A673 (cell line): ENCODE results near the gene CDK19.

Experiments
- CTCF ChIP-seq: fragments of 300-800, 200-600 bp; sonication (generic); conservative IDR thresholded peaks from 2 replicates; pipeline ENCODE4 v1.5.1; 2017; ENCODE audit warnings: low read depth, mild to moderate bottlenecking, antibody characterized with exemption, low read length, moderate library complexity, mixed read lengths
- EZH2 ChIP-seq: fragments of 200-600 bp; sonication (generic); IDR thresholded peaks from 2 replicates; pipeline ENCODE4 v1.6.1; 2017; ENCODE audit warnings: borderline replicate concordance, low read depth, mild to moderate bottlenecking, mixed read lengths, antibody characterized with exemption, low read length; ENCODE audit not compliant: poor library complexity, severe bottlenecking

GRCh38 chr6:110593637-110594036 lies 221.6 kb downstream of the CDK19 start:
- TF ChIP-seq CTCF (no peak), EZH2 (no peak)
